GM21423 (cell line): ENCODE results near the gene FLAD1.
"Not testable (repeated sequence)": the region's sequence is repeated elsewhere in the genome, so short reads cannot be mapped to it uniquely, and the experiment has no call there.

Experiments used
- ATAC-seq: cut with Tn5 transposase; IDR thresholded peaks from one replicate; pipeline ENCODE4 v1.9.1; 2021; ENCODE audit warnings: mild to moderate bottlenecking, moderate library complexity; ENCODE audit not compliant: unreplicated experiment

The FLAD1 gene

GRCh38 chr1:154967331-154967950 is 15.7 kb upstream of the FLAD1 start:
- ATAC-seq, result no peak

- ATAC-seq, result no peak
Measured at GRCh38 chr1:154968731-154969130, 14.4 kb upstream of the FLAD1 start.

GRCh38 chr1:154969246-154969645 is 13.9 kb upstream of the FLAD1 start:
- no peak for ATAC-seq

DNA sequence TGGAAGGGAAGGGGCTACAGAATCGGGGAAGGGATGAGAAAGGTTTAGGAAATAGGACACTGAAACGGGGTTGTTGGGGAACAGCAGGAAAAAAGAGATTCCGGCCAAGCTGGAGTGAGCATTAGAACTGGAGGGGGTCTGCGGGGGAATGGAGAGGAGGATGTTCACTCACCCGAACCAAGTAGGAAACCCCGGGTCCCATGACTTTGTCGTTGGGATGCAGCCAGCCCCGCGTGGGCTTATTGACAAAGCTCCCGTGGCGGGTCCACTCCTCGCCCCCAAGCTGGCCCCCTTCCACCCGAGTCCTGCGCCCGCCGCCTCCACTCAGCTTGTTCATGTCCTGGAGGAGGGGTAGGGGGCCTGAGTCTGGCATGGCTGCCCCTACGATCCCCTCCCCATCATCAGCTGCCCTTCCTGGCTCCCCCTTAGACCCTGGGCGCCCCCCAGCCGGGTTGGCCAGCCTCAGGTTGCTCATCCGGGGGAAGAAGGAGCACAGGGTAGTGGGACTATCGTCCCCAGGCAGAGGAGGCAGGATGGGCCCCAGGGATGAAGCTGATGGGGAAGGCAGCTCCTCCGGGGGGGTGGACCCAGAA is 13.2 kb upstream of the FLAD1 start:
- no peak for ATAC-seq

DNA sequence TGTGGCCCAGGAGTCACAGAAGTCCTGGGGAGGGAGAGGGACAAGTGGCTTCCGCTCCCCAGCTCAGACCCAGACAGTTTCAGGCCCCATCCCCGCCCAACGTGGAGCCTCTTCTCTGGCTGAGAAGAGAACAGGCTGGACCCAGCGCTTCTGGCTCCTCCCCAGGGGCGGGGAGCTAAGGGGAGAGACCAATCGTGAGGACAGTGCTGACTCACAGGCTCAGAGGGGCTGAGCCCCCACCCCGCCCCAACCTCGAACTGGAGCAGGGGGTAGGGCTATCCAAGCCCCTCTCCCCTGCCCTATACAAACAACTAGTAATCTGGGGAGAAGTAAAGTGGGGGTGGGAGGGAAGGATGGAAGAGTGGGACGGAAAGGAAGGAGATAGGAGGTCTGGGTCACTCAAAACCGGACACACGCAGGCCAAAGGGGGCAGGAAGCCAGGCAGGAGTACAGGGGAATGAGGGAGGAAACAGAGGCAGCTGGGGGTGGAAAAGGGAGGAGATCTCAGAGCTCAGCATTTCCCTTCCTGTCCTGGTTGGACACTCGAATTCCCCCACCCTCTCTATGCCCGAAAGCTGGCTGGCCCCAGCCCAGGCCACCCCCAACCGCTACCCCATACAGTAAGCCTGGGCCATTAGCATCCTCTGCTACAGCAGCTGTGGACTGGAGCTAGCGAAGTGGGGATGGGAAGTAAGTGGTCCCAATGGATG is 12.4 kb upstream of the FLAD1 start, which contains the start of gene SHC1:
SHC1 (minus strand) TSS at position 117 of the 710 bp plus-strand sequence. CDS start 221 bp downstream, outside the sequence.
- no peak for ATAC-seq

GRCh38 chr1:154971341-154971998 is 11.7 kb upstream of the FLAD1 start:
- ATAC-seq, result no peak

DNA sequence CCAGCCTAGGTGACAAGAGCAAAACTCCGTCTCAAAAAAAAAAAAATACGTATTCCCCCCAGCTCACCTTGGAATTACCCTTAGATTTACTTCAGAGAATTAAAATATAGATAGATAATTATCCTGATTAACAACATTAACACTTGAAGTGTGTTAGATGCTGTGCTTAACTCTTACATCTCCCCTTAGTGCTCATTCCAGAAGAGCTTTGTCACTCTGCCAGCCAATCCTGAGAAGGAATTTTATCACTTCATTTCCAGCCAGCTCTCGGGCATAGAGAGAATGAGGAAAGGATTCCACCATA is 11.0 kb upstream of the FLAD1 start:
- no peak for ATAC-seq

DNA sequence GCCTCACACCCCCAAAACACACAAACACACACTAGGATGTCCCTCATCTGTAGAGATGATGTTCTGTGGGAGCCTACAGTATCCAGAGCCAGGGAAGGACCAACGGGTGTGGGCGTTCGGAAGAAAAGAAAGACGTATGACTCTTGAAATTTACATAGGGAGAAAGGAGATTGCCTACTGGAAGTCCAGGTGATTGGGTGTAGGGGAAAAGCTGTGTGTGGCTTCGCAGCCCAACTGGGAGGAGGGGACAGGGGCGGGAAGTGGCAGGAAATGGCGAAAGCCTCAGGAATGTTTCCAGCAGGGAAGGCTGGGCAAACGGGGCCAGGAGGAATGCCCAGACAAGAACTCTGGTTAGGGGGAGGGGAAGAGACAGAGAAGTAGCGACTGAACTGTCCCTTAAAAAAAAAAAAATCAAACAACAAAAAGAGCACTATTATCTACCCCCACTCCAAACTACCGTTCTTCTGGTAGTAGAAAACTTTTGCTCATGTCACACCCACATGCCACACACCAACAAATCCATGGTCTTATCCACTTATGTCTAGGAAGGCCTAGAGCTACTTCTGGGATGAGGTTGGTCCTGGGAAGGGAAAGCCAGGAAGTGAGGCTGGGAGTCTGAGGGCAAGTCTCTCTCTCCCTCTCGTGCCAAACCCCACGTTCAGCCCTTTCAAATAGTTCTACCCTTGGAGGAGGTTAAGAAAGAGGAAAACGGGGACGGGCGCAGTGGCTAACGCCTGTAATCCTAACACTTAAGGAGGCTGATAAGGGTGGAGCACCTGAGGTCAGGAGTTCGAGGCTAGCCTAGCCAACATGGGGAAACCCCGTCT is 10.4 kb upstream of the FLAD1 start:
- no peak for ATAC-seq

- ATAC-seq, result peak; percentile 22
Measured at GRCh38 chr1:154973344-154974101, 9.6 kb upstream of the FLAD1 start.

GRCh38 chr1:154974102-154974807 is 8.9 kb upstream of the FLAD1 start, which contains the start of gene CKS1B:
Gene CKS1B, plus strand, starts transcription at chr1:154974681. Its CDS starts 65 bp downstream, at chr1:154974746.
- peak; percentile 80 for ATAC-seq

GRCh38 chr1:154974808-154975408 is 8.2 kb upstream of the FLAD1 start:
- peak; percentile 36 for ATAC-seq

DNA sequence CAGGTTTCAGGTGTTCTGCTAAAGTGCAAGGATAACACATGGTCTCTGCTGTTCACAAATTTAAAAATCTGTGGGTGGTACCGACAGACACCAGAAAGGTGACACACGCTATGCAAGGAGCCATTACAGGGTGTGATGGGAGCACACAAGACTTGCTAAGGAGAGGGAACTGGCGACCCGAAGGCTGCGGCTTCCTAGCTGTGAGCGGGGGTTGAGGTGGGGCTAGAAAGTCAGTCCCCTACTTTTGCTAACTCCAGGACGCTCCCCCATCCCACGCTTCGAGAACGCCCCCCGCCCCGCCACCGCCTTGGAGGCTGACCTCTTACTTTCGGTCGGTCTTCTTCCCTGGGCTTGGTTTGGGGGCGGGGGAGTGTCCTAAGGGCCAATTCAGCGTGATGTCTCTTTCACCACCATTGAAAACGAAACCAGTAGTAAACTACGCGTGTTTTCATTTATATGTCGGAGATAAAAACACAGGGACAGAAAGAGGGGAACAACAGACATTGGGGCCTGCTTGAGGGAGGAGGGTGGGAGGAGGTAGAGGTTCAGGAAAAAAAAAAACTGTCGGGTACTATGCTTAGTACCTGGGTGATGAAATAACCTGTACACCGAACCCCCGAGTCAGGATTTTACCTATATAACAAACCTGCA is 7.6 kb upstream of the FLAD1 start:
- no peak for ATAC-seq

DNA sequence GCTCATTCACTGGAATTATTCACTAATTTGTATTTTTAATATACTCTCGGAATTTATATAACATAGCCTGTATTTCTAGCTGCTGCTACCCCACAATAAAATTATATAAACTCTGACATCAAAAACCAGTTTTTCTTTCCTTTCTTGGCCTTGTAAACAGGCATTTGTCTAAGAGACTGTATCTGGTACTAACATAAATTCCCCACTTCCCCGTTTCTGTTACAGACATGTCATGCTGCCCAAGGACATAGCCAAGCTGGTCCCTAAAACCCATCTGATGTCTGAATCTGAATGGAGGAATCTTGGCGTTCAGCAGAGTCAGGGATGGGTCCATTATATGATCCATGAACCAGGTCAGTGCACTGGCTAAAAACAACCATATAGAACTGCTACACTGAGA is 5.4 kb upstream of the FLAD1 start:
- not testable (repeated sequence) for ATAC-seq

GRCh38 chr1:154978360-154978759 is 4.8 kb upstream of the FLAD1 start:
- no peak for ATAC-seq

GRCh38 chr1:154982341-154982740 is 803 bp upstream of the FLAD1 start:
- no peak for ATAC-seq

DNA sequence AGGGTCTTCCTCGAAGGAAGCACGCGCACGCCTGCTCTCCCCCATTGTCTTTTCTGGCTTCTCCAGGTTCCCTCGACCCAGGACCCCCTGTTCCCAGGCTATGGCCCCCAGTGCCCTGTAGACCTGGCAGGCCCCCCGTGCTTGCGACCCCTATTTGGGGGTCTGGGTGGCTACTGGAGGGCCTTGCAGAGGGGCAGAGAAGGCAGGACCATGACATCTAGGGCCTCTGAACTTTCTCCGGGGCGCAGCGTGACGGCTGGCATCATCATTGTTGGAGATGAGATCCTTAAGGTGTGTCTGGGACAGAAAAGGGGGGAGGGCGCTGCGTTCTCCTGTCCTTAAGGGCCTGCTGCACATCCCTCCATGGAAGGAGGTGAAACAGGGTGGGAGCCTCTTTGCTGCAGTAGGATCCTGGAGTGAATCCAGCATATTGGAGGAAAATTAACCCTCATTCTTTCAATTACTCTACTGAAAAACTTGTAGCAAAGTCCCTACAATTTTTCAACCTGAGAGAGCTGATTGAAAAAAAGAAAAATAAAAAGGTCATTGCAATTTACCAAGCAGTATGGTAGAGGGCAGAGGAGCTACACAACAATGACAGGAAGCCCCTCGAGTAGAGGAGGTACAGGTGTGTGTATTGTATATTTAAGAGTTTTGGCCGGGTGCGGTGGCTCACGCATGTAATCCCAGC is 777 bp downstream of the FLAD1 start:
- ATAC-seq, result no peak

GRCh38 chr1:154986736-154987135 is 3.6 kb downstream of the FLAD1 start:
- not testable (repeated sequence) for ATAC-seq

GRCh38 chr1:154987326-154987725 is 4.2 kb downstream of the FLAD1 start:
- no peak for ATAC-seq
